ENCODE data around the gene C2CD3. TPM values are rescaled to one million over a fixed set of nuclear protein-coding genes. Genes with fewer than 3 reads are reported as not detected.

The C2CD3 gene
- total RNA-seq, 4 donors from 2014 or later = 11.4 to 30.1 (median 25.3) TPM

DNA sequence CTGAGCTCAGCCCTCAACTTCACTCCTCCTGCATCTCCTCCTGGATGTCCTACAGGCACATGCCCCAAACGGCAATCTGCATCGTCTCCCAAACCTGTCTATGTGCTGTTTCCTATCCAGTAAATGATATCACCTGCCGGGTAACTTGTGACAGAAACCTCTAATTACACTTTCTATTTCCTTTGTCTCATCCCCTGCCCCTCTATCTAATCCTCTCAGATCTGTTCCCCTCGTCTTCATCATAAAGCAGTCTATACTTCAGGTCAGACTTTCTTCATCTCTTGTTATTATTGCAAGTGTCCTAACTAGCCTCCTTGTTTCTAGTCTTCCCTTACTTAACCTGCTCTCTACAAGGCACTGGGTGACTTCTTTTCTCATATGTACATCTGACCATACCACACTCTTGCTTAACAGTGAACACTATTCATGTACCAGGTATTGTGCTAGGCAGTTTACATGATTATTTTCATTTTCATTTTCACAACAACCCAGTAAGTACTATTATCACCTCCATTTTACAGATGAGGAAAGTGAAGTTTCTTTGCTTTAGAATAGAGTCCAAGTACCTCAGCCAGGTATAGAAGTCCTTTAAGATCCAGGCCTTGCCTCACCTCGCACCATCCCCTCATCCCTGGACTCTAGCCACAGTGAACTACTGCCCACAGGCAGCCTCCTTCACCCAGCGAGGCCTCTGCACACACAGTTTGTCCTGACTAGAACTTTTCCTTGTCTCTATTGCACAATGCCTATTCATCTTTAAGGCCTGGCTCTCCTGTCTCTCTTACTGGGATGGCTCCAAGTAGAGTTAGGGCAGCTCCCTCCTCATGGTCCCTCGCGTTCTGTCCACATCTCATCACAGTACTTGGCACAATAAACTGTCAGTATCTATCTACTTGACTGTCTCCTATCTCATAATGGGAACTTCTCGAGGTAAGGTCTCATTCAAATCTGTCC, 139.8 kb downstream of the C2CD3 start:
- WGBS, 2 donors (ENCODE audit: low coverage in 1 of 2) = 81 to 85% methylated on average over 6 to 9 of the region's 9 CpGs
- Histone ChIP-seq H3K9me3 (no peaks in the 10 kb centered on the region), H3K4me3 (no peak overlapping the region), H3K27ac (no peak overlapping the region), H3K27me3 (no peaks in the 10 kb centered on the region), H3K4me1 (no peaks in the 10 kb centered on the region), H3K36me3 (peaks cover 0 to 85% of the 10 kb centered on the region in 2 donors)
- peak; percentile 72 for ATAC-seq
- no peak for TF ChIP-seq POLR2AphosphoS5 (IDR thresholded peaks at IDR 0.05)
- no peak for TF ChIP-seq EP300 (IDR thresholded peaks at IDR 0.05)
- TF ChIP-seq, protein P1, sequence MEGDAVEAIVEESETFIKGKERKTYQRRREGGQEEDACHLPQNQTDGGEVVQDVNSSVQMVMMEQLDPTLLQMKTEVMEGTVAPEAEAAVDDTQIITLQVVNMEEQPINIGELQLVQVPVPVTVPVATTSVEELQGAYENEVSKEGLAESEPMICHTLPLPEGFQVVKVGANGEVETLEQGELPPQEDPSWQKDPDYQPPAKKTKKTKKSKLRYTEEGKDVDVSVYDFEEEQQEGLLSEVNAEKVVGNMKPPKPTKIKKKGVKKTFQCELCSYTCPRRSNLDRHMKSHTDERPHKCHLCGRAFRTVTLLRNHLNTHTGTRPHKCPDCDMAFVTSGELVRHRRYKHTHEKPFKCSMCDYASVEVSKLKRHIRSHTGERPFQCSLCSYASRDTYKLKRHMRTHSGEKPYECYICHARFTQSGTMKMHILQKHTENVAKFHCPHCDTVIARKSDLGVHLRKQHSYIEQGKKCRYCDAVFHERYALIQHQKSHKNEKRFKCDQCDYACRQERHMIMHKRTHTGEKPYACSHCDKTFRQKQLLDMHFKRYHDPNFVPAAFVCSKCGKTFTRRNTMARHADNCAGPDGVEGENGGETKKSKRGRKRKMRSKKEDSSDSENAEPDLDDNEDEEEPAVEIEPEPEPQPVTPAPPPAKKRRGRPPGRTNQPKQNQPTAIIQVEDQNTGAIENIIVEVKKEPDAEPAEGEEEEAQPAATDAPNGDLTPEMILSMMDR (IDR thresholded peaks at IDR 0.05) = no peak
- TF ChIP-seq POLR2A (IDR thresholded peaks at IDR 0.05) = no peak

GRCh38 chr11:74025467-74026166, 145.2 kb downstream of the C2CD3 start:
- no peak for TF ChIP-seq POLR2AphosphoS5 (IDR thresholded peaks at IDR 0.05)
- no peak for TF ChIP-seq POLR2A (IDR thresholded peaks at IDR 0.05)
- no peak for TF ChIP-seq EP300 (IDR thresholded peaks at IDR 0.05)
- TF ChIP-seq, protein P1 (IDR thresholded peaks at IDR 0.05) = no peak
- 72 to 97% methylated on average over 4 to 7 of the region's 7 CpGs for WGBS, 2 donors (ENCODE audit: low coverage in 1 of 2)
- Histone ChIP-seq H3K36me3 (peaks cover 0 to 45% of the 10 kb centered on the region in 2 donors), H3K27ac (no peak overlapping the region), H3K4me1 (no peaks in the 10 kb centered on the region), H3K9me3 (no peaks in the 10 kb centered on the region), H3K4me3 (no peak overlapping the region), H3K27me3 (no peaks in the 10 kb centered on the region)
- ATAC-seq = no peak

- H3K36me3 ChIP-seq = peaks cover 0 to 33% of the 10 kb centered on the region in 2 donors
- no peak overlapping the region for H3K4me3 ChIP-seq
- WGBS, 2 donors (ENCODE audit: low coverage in 1 of 2) = 14 to 35% methylated on average over 1 to 2 of the region's 2 CpGs
- no peaks in the 10 kb centered on the region for H3K9me3 ChIP-seq
- peaks cover 0 to 7% (median 3%) of the 10 kb centered on the region in 3 donors for H3K4me1 ChIP-seq
- H3K27ac ChIP-seq = peak overlapping the region in 1 of 4 donors; percentile 15
- no peaks in the 10 kb centered on the region for H3K27me3 ChIP-seq
- TF ChIP-seq POLR2AphosphoS5 (IDR thresholded peaks at IDR 0.05) = peak; percentile 57
- TF ChIP-seq EP300 (IDR thresholded peaks at IDR 0.05) = no peak
- no peak for TF ChIP-seq POLR2A (IDR thresholded peaks at IDR 0.05)
- TF ChIP-seq, protein P1 (IDR thresholded peaks at IDR 0.05) = no peak
- peak; percentile 87 for ATAC-seq
Measured at GRCh38 chr11:74024261-74025029, 146.4 kb downstream of the C2CD3 start.

- Histone ChIP-seq H3K27me3 (no peaks in the 10 kb centered on the region), H3K36me3 (peaks cover 0 to 22% of the 10 kb centered on the region in 2 donors), H3K9me3 (no peaks in the 10 kb centered on the region), H3K4me3 (no peak overlapping the region), H3K4me1 (peaks cover 3 to 19% (median 15%) of the 10 kb centered on the region in 3 donors), H3K27ac (no peak overlapping the region)
- TF ChIP-seq POLR2AphosphoS5 (IDR thresholded peaks at IDR 0.05) (no peak), EP300 (IDR thresholded peaks at IDR 0.05) (no peak), POLR2A (IDR thresholded peaks at IDR 0.05) (no peak)
- TF ChIP-seq, protein P1 (IDR thresholded peaks at IDR 0.05) = no peak
- ATAC-seq = no peak
Measured at GRCh38 chr11:74023276-74023675, 147.5 kb downstream of the C2CD3 start.

Data from gastroesophageal sphincter (tissue), 4 donors.